Upper lobe of right lung (tissue), 1 donor: Measurements from ENCODE around the gene DNAAF2. TPM values are rescaled to one million over a fixed set of nuclear protein-coding genes. Genes with fewer than 3 reads are reported as not detected.
"Not testable (repeated sequence)": the region's sequence is repeated elsewhere in the genome, so short reads cannot be mapped to it uniquely, and the experiment has no call there.

Source experiments
- ATAC-seq: fragments of 200-7000 bp; cut with Tn5 transposase; one replicate; pipeline ENCODE4 v1.9.1; 2020; ENCODE audit warnings: mild to moderate bottlenecking, moderate library complexity
- DNase-seq: peaks from one replicate; pipeline ENCODE4 v3.0.0-alpha.2; 2020
- H3K27ac ChIP-seq: fragments of 200-600 bp; one replicate; pipeline ENCODE4 v1.8.0; 2022
- H3K27me3 ChIP-seq: fragments of 200-600 bp; one replicate; pipeline ENCODE4 v1.8.0; 2022; ENCODE audit warnings: mild to moderate bottlenecking
- H3K36me3 ChIP-seq: fragments of 200-600 bp; one replicate; pipeline ENCODE4 v1.8.0; 2022
- H3K4me1 ChIP-seq: fragments of 200-600 bp; one replicate; pipeline ENCODE4 v1.8.0; 2022
- H3K4me3 ChIP-seq: fragments of 200-600 bp; one replicate; pipeline ENCODE4 v1.8.0; 2022; ENCODE audit warnings: mild to moderate bottlenecking
- H3K9me3 ChIP-seq: fragments of 200-600 bp; one replicate; pipeline ENCODE4 v1.8.0; 2022
- CTCF ChIP-seq: fragments of 200-600 bp; IDR thresholded peaks from one replicate; pipeline ENCODE4 v1.8.0; 2022; ENCODE audit warnings: antibody characterized with exemption
- intact Hi-C: fragments of 100-400 bp; cut with DNase I; formaldehyde crosslinking; loops from one replicate; pipeline ENCODE4 v1.11.0; 2022
- total RNA-seq: library from RNA; stranded (reverse); fragmentation: NEBNext Ultra II Directional; extraction: Animal tissue kit (Norgen Biotek cat#: 25700); gene quantifications from one replicate; pipeline ENCODE4 v1.2.1, GENCODE V29; 2021
- donor health status: DM: no; HTN: yes; CAD: no; lungs with severe emphysema.

Gene DNAAF2
- total RNA-seq, 1 donor from 2014 or later: 5.6 TPM

DNA sequence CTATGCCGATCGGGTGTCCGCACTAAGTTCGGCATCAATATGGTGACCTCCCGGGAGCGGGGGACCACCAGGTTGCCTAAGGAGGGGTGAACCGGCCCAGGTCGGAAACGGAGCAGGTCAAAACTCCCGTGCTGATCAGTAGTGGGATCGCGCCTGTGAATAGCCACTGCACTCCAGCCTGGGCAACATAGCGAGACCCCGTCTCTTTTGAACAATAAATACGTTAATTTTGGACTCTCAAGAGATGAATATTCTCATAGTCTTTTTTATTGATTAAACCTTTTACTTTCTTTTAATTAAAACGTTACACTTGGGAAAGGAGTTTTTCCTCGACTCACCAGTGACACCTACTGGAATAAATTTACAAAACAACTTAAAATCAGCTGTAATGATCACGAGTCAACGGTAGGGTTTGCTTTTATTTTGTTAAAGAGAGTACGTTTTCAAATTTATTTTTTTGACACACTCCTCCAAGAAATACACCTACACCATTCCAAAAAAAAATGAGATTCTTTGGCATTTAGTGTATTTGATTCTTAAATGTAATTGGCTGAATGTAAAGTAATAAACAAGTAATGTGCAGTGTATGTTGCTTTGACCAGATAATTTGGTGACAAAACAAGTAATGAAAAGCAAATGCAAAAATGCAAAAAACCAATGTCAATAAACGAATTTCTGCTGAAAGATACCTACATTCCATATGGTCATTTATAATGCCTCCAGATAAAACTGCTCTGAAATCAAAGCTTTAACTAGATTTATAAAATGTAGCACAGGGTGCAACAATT is 48.2 kb downstream of the DNAAF2 start:
- intact Hi-C loops: no loop called here
- peaks cover 28% of the 10 kb centered on the region for H3K4me1 ChIP-seq
- TF ChIP-seq CTCF: peak; percentile 86
- peak overlapping the region; percentile 99 for H3K4me3 ChIP-seq
- no peaks in the 10 kb centered on the region for H3K27me3 ChIP-seq
- H3K9me3 ChIP-seq: no peaks in the 10 kb centered on the region
- peak; percentile 59 for ATAC-seq
- peak overlapping the region; percentile 98 for H3K27ac ChIP-seq
- H3K36me3 ChIP-seq: peaks cover 30% of the 10 kb centered on the region
- DNase-seq: no peak

- H3K4me1 ChIP-seq: peaks cover 28% of the 10 kb centered on the region
- TF ChIP-seq CTCF: no peak
- peaks cover 32% of the 10 kb centered on the region for H3K36me3 ChIP-seq
- peak; percentile 97 for DNase-seq
- peak within 1 kb of the TSS; percentile 99 for H3K4me3 ChIP-seq
- no peaks in the 10 kb centered on the region for H3K9me3 ChIP-seq
- H3K27me3 ChIP-seq: no peaks in the 10 kb centered on the region
- H3K27ac ChIP-seq: peak within 1 kb of the TSS; percentile 98
- intact Hi-C loops: no loop called here
- peak; percentile 97 for ATAC-seq
Observed at GRCh38 chr14:49585803-49586672, 49.0 kb downstream of the DNAAF2 start, which contains the start of gene RPS29. Gene RPS29, minus strand, starts transcription at chr14:49586380. Its CDS starts 34 bp downstream, at chr14:49586346.

DNA sequence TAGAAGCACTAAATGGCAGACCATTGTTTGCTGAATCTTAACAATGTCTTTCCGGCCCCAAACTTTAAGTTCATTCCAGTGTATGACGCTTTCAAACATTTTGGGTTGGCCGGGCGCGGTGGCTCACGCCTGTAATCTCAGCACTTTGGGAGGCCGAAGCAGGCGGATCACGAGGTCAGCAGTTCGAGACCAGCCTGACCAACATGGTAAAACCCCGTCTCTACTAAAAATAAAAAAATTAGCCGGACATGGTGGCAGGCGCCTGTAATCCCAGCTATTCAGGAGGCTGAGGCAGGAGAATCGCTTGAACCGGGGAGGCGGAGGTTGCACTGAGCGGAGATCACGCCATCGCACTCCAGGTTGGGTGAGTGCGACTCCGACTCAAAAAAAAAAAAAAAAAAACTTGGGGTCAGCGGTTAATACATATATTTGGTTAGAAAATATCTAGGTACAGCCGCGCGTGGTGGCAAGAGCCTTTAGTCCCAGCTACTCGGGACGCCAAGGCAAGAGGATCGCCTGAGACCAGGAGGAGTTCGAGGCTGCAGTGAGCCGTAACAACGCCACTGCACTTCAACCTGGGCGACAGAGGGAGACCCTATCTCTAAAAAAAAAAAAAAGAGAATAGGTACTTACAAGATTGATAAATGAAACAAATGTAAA is 49.9 kb downstream of the DNAAF2 start:
- H3K27me3 ChIP-seq, H3K9me3 ChIP-seq, ATAC-seq, intact Hi-C loops, DNase-seq: not testable (repeated sequence)
- peaks cover 32% of the 10 kb centered on the region for H3K36me3 ChIP-seq
- H3K27ac ChIP-seq: peak overlapping the region; percentile 98
- H3K4me1 ChIP-seq: peaks cover 28% of the 10 kb centered on the region
- peak overlapping the region; percentile 99 for H3K4me3 ChIP-seq

GRCh38 chr14:49584058-49584457 is 51.0 kb downstream of the DNAAF2 start:
- Histone ChIP-seq H3K4me1 (peaks cover 28% of the 10 kb centered on the region), H3K27me3 (no peaks in the 10 kb centered on the region), H3K4me3 (peak overlapping the region; percentile 9), H3K27ac (no peak overlapping the region), H3K9me3 (no peaks in the 10 kb centered on the region), H3K36me3 (peaks cover 32% of the 10 kb centered on the region)
- DNase-seq (no peak), ATAC-seq (no peak)
- no peak for TF ChIP-seq CTCF
- intact Hi-C loops: no loop called here

DNA sequence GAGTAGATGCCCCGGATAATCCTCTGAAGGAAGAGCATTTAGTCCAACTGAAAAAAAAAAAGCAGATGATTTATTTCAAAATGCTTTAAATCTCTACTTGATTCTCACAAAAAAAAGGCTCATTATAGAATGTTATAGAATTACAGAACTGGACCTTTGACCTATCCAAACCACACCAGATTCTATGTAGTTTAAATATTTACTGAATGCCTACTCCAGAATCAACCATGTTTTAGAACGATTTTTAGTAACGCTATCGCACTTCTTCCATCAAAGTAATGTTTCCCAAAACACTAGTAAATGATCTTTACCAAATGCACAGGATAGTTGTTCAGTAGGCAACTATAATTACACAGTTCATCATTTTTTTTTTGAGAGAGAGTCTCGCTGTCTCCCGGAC is 51.4 kb downstream of the DNAAF2 start:
- DNase-seq (no peak), ATAC-seq (no peak)
- H3K4me3 ChIP-seq: no peak overlapping the region
- no peaks in the 10 kb centered on the region for H3K9me3 ChIP-seq
- no peak overlapping the region for H3K27ac ChIP-seq
- H3K27me3 ChIP-seq: no peaks in the 10 kb centered on the region
- no peak for TF ChIP-seq CTCF
- H3K4me1 ChIP-seq: peaks cover 28% of the 10 kb centered on the region
- H3K36me3 ChIP-seq: peaks cover 32% of the 10 kb centered on the region
- intact Hi-C loops: no loop called here
